ENCODE data around the gene BRD3OS. TPM values are rescaled to one million over a fixed set of nuclear protein-coding genes. Genes with fewer than 3 reads are reported as not detected.

The BRD3OS gene
- total RNA-seq, 1 experiment from 2014 or later: 16.2 TPM

- H3K36me3 Mint-ChIP-seq: peaks cover 52% of the 10 kb centered on the region
- no peaks in the 10 kb centered on the region for H3K27me3 Mint-ChIP-seq (ENCODE audit: low read depth)
- TF ChIP-seq ZNF671 (CRISPR knock-in tag; IDR thresholded peaks at IDR 0.05): no peak
- TF ChIP-seq HMGXB4 (CRISPR knock-in tag; IDR thresholded peaks at IDR 0.05): no peak
- TF ChIP-seq NFATC4 (CRISPR knock-in tag; IDR thresholded peaks at IDR 0.05): no peak
- TF ChIP-seq MAX (CRISPR knock-in tag; IDR thresholded peaks at IDR 0.05): no peak
- TF ChIP-seq FOXP1 (CRISPR knock-in tag; IDR thresholded peaks at IDR 0.05; ENCODE audit: borderline replicate concordance): no peak
- TF ChIP-seq TCF7 (CRISPR knock-in tag; IDR thresholded peaks at IDR 0.05; ENCODE audit: low read depth): no peak
- no peak for TF ChIP-seq GABPB1 (CRISPR knock-in tag; IDR thresholded peaks at IDR 0.05)
- TF ChIP-seq AFF4 (CRISPR knock-in tag; IDR thresholded peaks at IDR 0.05; ENCODE audit: borderline replicate concordance): no peak
- no peak for TF ChIP-seq ZNF281 (CRISPR knock-in tag; IDR thresholded peaks at IDR 0.05)
- no peak for TF ChIP-seq JAZF1 (CRISPR knock-in tag; IDR thresholded peaks at IDR 0.05)
- TF ChIP-seq EMX1 (CRISPR knock-in tag; IDR thresholded peaks at IDR 0.05): no peak
- no peak for TF ChIP-seq CREM (CRISPR knock-in tag; IDR thresholded peaks at IDR 0.05)
- no peak for TF ChIP-seq ESRRA (CRISPR knock-in tag; IDR thresholded peaks at IDR 0.05; ENCODE audit: borderline replicate concordance)
- no peak for TF ChIP-seq CTCF (IDR thresholded peaks at IDR 0.05)
- TF ChIP-seq ZNF121 (CRISPR knock-in tag; IDR thresholded peaks at IDR 0.05): no peak
- no peak for TF ChIP-seq ATF2 (CRISPR knock-in tag; IDR thresholded peaks at IDR 0.05; ENCODE audit: borderline replicate concordance, low read depth)
- no peak for TF ChIP-seq ELF4 (CRISPR knock-in tag; IDR thresholded peaks at IDR 0.05; ENCODE audit: low read depth)
- TF ChIP-seq GRHL2 (CRISPR knock-in tag; IDR thresholded peaks at IDR 0.05; ENCODE audit: insufficient replicate concordance, severe bottlenecking): no peak
- ChIA-PET CTCF (interaction anchor here (1.3 kb wide), 1 partner anchor 46 kb away, joined by 3 read pairs; no protein-coding TSS in a partner anchor), POLR2A (no interaction called here)
- H3K27ac Mint-ChIP-seq: no peak overlapping the region
- ATAC-seq (no peak), DNase-seq (ENCODE audit: low spot score) (no peak)
- H3K4me3 Mint-ChIP-seq: no peak overlapping the region
- no peaks in the 10 kb centered on the region for H3K9me3 Mint-ChIP-seq
- H3K4me1 Mint-ChIP-seq: no peaks in the 10 kb centered on the region
Observed at GRCh38 chr9:134041649-134041962, 16.3 kb downstream of the BRD3OS start.

Measured in WTC11 (cell line).